Measurements from ENCODE around the gene RAD51C.
A peak's percentile ranks its signal among the peaks of the same experiment; 100 is the strongest.

GRCh38 chr17:58710948-58711552 is 18.6 kb downstream of the RAD51C start:
- TF ChIP-seq POLR2A (IDR thresholded peaks at IDR 0.05) (no peak), CTCF (IDR thresholded peaks at IDR 0.05) (peak; percentile 68 to 85 (median 76)), POLR2AphosphoS5 (IDR thresholded peaks at IDR 0.05) (no peak)

Measured in prostate gland (tissue), 2 donors.